PC-9 (cell line): ENCODE measurements around the gene WDR44. TPM values are rescaled to one million over a fixed set of nuclear protein-coding genes. Genes with fewer than 3 reads are reported as not detected.
A peak's percentile ranks its signal among the peaks of the same experiment; 100 is the strongest.

Experiments
- BruUV-seq: library from RNA; stranded (reverse); fragments of 400-500 nt; replicated peaks from 2 replicates; lab custom pipeline; 2021; lab: Mats Ljungman, UMichigan
- CTCF ChIA-PET: fragments of 300-600 bp; sonication (Branson Sonifier 250); formaldehyde crosslinking; loops from one replicate; lab custom pipeline; 2022; ENCODE audit warnings: antibody characterized with exemption; lab: Charles Lee
- POLR2A ChIA-PET: fragments of 300-600 bp; sonication (Branson Sonifier 250); formaldehyde crosslinking; loops from one replicate; lab custom pipeline; 2022; ENCODE audit warnings: antibody characterized with exemption; ENCODE audit not compliant: unreplicated experiment; lab: Charles Lee
- DNase-seq, 2 experiments: peaks; one replicate each; pipeline versions ENCODE4 v3.0.0 to v3.0.0-alpha.2; 2015 to 2022; ENCODE audit warnings: mixed read lengths in 1 of 2
- H2AFZ ChIP-seq: fragments of 200-600 bp; sonication (generic); 2 replicates; pipeline ENCODE4 v1.8.1; 2017; ENCODE audit warnings: antibody characterized with exemption
- H3F3A ChIP-seq: fragments of 200-600 bp; sonication (generic); 2 replicates; pipeline ENCODE4 v1.8.1; 2017; ENCODE audit warnings: antibody characterized with exemption, mild to moderate bottlenecking, low read depth; ENCODE audit not compliant: insufficient read depth
- H3K27ac ChIP-seq: fragments of 200-600 bp; sonication (generic); 2 replicates; pipeline ENCODE4 v1.6.1; 2016; ENCODE audit warnings: mixed run types
- H3K27me3 ChIP-seq: fragments of 200-600 bp; sonication (generic); 2 replicates; pipeline ENCODE4 v1.6.1; 2016; ENCODE audit warnings: low read depth, mixed run types; ENCODE audit not compliant: insufficient read depth
- H3K36me3 ChIP-seq: fragments of 200-600 bp; sonication (generic); 2 replicates; pipeline ENCODE4 v1.6.1; 2016; ENCODE audit warnings: low read depth, mixed run types
- H3K4me1 ChIP-seq: fragments of 200-600 bp; sonication (generic); replicated peaks from 2 replicates; pipeline ENCODE4 v1.6.1; 2016; ENCODE audit warnings: mixed run types; ENCODE audit not compliant: insufficient read depth
- H3K4me2 ChIP-seq: fragments of 200-600 bp; sonication (generic); 2 replicates; pipeline ENCODE4 v1.6.1; 2017; ENCODE audit warnings: mixed run types
- H3K4me3 ChIP-seq: fragments of 200-600 bp; sonication (generic); 2 replicates; pipeline ENCODE4 v1.6.1; 2016; ENCODE audit warnings: mixed run types
- H3K79me2 ChIP-seq: fragments of 200-600 bp; sonication (generic); 2 replicates; pipeline ENCODE4 v1.6.1; 2017; ENCODE audit warnings: low read depth, mixed run types
- H3K9me2 ChIP-seq: fragments of 200-600 bp; sonication (generic); 2 replicates; pipeline ENCODE4 v1.8.1; 2017; ENCODE audit warnings: mild to moderate bottlenecking; ENCODE audit not compliant: insufficient read depth
- H3K9me3 ChIP-seq: fragments of 200-600 bp; sonication (generic); 2 replicates; pipeline ENCODE4 v1.8.1; 2016; ENCODE audit warnings: low read depth; ENCODE audit not compliant: insufficient read depth
- H4K20me1 ChIP-seq: fragments of 200-600 bp; sonication (generic); 2 replicates; pipeline ENCODE4 v1.8.1; 2017; ENCODE audit not compliant: insufficient read depth
- EZH2 ChIP-seq: fragments of 200-600 bp; sonication (generic); IDR thresholded peaks from 2 replicates; pipeline ENCODE4 v1.8.0; 2017; ENCODE audit warnings: antibody characterized with exemption, low read depth
- intact Hi-C: fragments of 100-400 bp; cut with micrococcal nuclease; formaldehyde crosslinking; loops from one replicate; pipeline ENCODE4 v1.10.0; 2022; ENCODE audit not compliant: unreplicated experiment
- total RNA-seq: library from RNA; stranded (reverse); gene quantifications from 2 replicates; pipeline ENCODE4 v1.2.3, GENCODE V29; 2021
- TF ChIP-seq, protein P1 (sequence below): fragments of 200-600 bp; sonication (generic); conservative IDR thresholded peaks from 2 replicates; pipeline ENCODE4 v1.6.1; 2017; ENCODE audit warnings: mixed run types, antibody characterized with exemption, mild to moderate bottlenecking, moderate library complexity

Gene WDR44
- total RNA-seq, 1 experiment from 2014 or later, result 30.9 TPM

- intact Hi-C loops, result loop anchor here (1.0 to 5.0 kb wide), 2 partner anchors 9 to 380 kb away; partner anchors contain the start of gene IL13RA1
- Histone ChIP-seq H4K20me1 (peaks cover 10% of the 10 kb centered on the region), H3F3A (peaks cover 28% of the 10 kb centered on the region; the same call in 1 of the 2 replicates), H3K4me1 (peaks cover 37% of the 10 kb centered on the region), H3K9me3 (no peaks in the 10 kb centered on the region), H3K4me2 (peak overlapping the region; percentile 98), H3K79me2 (peaks cover 56% of the 10 kb centered on the region), H2AFZ (peak overlapping the region; percentile 93), H3K4me3 (peak overlapping the region; percentile 71), H3K9me2 (no peaks in the 10 kb centered on the region), H3K27ac (peak overlapping the region; percentile 80), H3K27me3 (no peaks in the 10 kb centered on the region), H3K36me3 (no peaks in the 10 kb centered on the region)
- no TSS peak for BruUV-seq
- peak; percentile 7 to 77 for DNase-seq
- TF ChIP-seq EZH2, result no peak
- TF ChIP-seq, protein P1, sequence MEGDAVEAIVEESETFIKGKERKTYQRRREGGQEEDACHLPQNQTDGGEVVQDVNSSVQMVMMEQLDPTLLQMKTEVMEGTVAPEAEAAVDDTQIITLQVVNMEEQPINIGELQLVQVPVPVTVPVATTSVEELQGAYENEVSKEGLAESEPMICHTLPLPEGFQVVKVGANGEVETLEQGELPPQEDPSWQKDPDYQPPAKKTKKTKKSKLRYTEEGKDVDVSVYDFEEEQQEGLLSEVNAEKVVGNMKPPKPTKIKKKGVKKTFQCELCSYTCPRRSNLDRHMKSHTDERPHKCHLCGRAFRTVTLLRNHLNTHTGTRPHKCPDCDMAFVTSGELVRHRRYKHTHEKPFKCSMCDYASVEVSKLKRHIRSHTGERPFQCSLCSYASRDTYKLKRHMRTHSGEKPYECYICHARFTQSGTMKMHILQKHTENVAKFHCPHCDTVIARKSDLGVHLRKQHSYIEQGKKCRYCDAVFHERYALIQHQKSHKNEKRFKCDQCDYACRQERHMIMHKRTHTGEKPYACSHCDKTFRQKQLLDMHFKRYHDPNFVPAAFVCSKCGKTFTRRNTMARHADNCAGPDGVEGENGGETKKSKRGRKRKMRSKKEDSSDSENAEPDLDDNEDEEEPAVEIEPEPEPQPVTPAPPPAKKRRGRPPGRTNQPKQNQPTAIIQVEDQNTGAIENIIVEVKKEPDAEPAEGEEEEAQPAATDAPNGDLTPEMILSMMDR, result no peak
- CTCF ChIA-PET, result no interaction called here
- POLR2A ChIA-PET, result interaction anchor here (0.6 kb wide), 1 partner anchor 10 kb away, joined by 4 read pairs; no protein-coding TSS in a partner anchor
Observed at GRCh38 chrX:118347131-118347530, 1.2 kb downstream of the WDR44 start.

DNA sequence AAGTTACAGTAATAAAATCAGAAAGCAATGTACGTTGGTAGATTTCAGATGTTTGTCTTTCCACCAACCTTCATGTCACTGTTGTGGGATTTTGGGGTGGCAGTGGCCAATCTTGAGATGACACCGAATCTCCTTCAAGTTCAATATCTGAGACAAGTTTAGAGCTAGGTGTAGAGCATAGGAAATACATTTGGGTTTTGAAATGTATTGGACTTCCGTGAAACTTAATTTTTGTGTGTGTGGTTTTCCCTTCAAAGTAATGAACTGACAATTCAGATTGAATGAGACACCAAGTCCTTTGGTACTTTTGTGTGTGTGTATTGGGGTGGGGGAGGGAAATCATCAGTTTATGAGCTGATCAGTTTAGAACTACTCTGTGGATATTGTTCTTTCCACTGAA, 1.8 kb downstream of the WDR44 start:
- peak overlapping the region; percentile 98 for H3K4me2 ChIP-seq
- peaks cover 61% of the 10 kb centered on the region for H3K79me2 ChIP-seq
- intact Hi-C loops, result loop anchor here (1.0 to 5.0 kb wide), 3 partner anchors 9 to 380 kb away; partner anchors contain the start of gene IL13RA1
- CTCF ChIA-PET, result no interaction called here
- H3K9me2 ChIP-seq, result no peaks in the 10 kb centered on the region
- H3K9me3 ChIP-seq, result no peaks in the 10 kb centered on the region
- H3K27me3 ChIP-seq, result no peaks in the 10 kb centered on the region
- H3F3A ChIP-seq, result peaks cover 28% of the 10 kb centered on the region; the same call in 1 of the 2 replicates
- H3K4me1 ChIP-seq, result peaks cover 37% of the 10 kb centered on the region
- no TSS peak for BruUV-seq
- peak overlapping the region; percentile 93 for H2AFZ ChIP-seq
- peaks cover 10% of the 10 kb centered on the region for H4K20me1 ChIP-seq
- POLR2A ChIA-PET, result no interaction called here
- no peaks in the 10 kb centered on the region for H3K36me3 ChIP-seq
- TF ChIP-seq EZH2, result no peak
- TF ChIP-seq, protein P1, result no peak
- peak overlapping the region; percentile 80 for H3K27ac ChIP-seq
- no peak for DNase-seq
- peak overlapping the region; percentile 71 for H3K4me3 ChIP-seq

DNA sequence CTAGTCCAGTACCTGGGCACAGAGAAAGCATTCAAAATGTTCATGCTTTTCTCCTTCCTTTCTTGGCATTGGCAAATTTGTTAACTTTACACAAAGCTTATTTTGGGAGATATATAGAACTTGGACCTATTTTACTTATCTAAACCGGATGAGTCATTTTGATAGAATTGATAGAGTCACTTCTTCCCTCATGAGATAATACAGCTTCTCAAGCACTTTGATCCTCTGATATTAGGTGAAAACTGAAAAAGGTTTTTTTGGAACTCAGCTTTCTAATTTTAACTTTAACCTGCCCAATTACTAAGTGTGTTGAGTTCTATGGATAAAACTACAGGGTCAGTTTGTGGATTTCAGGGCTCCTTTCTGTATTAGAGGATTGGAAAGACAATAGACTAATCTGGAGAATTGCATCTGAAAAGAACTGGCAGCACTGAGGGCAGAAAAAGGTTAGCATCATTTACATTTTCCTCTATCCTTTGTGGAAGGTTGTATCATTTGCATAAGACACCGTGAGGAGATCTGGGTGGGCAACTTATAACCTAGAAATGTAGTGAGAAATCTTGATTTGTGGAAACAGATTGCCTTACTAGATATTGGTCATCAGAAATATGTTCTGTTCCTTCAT, 2.4 kb downstream of the WDR44 start:
- BruUV-seq, result no TSS peak
- Histone ChIP-seq H3K27me3 (no peaks in the 10 kb centered on the region), H3K4me1 (peaks cover 37% of the 10 kb centered on the region), H2AFZ (no peak overlapping the region), H3K27ac (peak overlapping the region; percentile 80), H3K9me2 (no peaks in the 10 kb centered on the region), H3K4me2 (peak overlapping the region; percentile 98), H3K79me2 (peaks cover 67% of the 10 kb centered on the region), H4K20me1 (peaks cover 10% of the 10 kb centered on the region), H3K9me3 (no peaks in the 10 kb centered on the region), H3F3A (peaks cover 28% of the 10 kb centered on the region; the same call in 1 of the 2 replicates), H3K4me3 (peak overlapping the region; percentile 71), H3K36me3 (no peaks in the 10 kb centered on the region)
- POLR2A ChIA-PET, result interaction anchor here (0.6 kb wide), 1 partner anchor 13 kb away, joined by 7 read pairs; no protein-coding TSS in a partner anchor
- no peak for TF ChIP-seq EZH2
- TF ChIP-seq, protein P1, result no peak
- intact Hi-C loops, result loop anchor here (1.0 to 5.0 kb wide), 2 partner anchors 71 to 379 kb away; partner anchors contain the start of gene IL13RA1
- DNase-seq, result no peak
- CTCF ChIA-PET, result no interaction called here
